K562 (cell line): Measurements from ENCODE around the gene THRSP. TPM values are rescaled to one million over a fixed set of nuclear protein-coding genes. Genes with fewer than 3 reads are reported as not detected.

Experiments used
- ELF2 ChIP-seq: fragments of 250-450 bp; sonication (Bioruptor Pico); IDR thresholded peaks from 2 replicates; pipeline ENCODE4 v1.5.0; 2021; ENCODE audit warnings: mild to moderate bottlenecking
- KHSRP ChIP-seq: fragments of 450-650 bp; IDR thresholded peaks from 2 replicates; pipeline ENCODE4 v1.6.1; 2017
- NFE2 ChIP-seq: IDR thresholded peaks from 2 replicates; pipeline ENCODE4 v1.6.1; 2014; ENCODE audit warnings: antibody characterized with exemption, low read depth
- PKNOX1 ChIP-seq: fragments of 450-650 bp; IDR thresholded peaks from 2 replicates; pipeline ENCODE4 v1.6.1; 2016
- POLR3G ChIP-seq: IDR thresholded peaks from 2 replicates; pipeline ENCODE4 v1.6.1; 2011; ENCODE audit not compliant: insufficient read length, insufficient replicate concordance; ENCODE audit errors: extremely low read depth
- PRPF4 ChIP-seq: fragments of 200-400 bp; formaldehyde crosslinking; IDR thresholded peaks from one replicate; pipeline ENCODE4 v1.6.1; 2017; ENCODE audit warnings: low read length, low read depth, mild to moderate bottlenecking; ENCODE audit not compliant: insufficient read depth, poor library complexity, severe bottlenecking
- RB1 ChIP-seq: fragments of 450-650 bp; IDR thresholded peaks from 2 replicates; pipeline ENCODE4 v1.6.1; 2017; ENCODE audit warnings: low read depth, mild to moderate bottlenecking
- SIN3B ChIP-seq: fragments of 450-650 bp; IDR thresholded peaks from 2 replicates; pipeline ENCODE4 v1.6.1; 2017; ENCODE audit warnings: low read depth, mild to moderate bottlenecking, moderate library complexity
- TCF3 ChIP-seq: sonication (generic); formaldehyde crosslinking; IDR thresholded peaks from 2 replicates; pipeline ENCODE4 v1.4.0; 2020; ENCODE audit warnings: mild to moderate bottlenecking, missing genetic modification reagents
- USF2 ChIP-seq: sonication (generic); formaldehyde crosslinking; IDR thresholded peaks from 2 replicates; pipeline ENCODE4 v1.5.0; 2020; ENCODE audit warnings: missing genetic modification reagents
- YY1 ChIP-seq, 3 experiments: IDR thresholded peaks; 2 replicates each; pipeline ENCODE4 v1.6.1; 2011; ENCODE audit warnings: low read length in 2 of 3, mild to moderate bottlenecking in 2 of 3, moderate library complexity in 2 of 3, borderline replicate concordance in 1 of 3, control low read depth in 1 of 3, low read depth in 1 of 3; ENCODE audit not compliant: insufficient read depth in 3 of 3, insufficient replicate concordance in 2 of 3, control insufficient read depth in 1 of 3, insufficient read length in 1 of 3; ENCODE audit errors: extremely low read depth in 1 of 3
- ZBTB7A ChIP-seq: IDR thresholded peaks from 2 replicates; pipeline ENCODE4 v1.6.1; 2011; ENCODE audit warnings: low read depth, mild to moderate bottlenecking, low read length, moderate library complexity, borderline replicate concordance; ENCODE audit not compliant: control insufficient read depth
- ZNF398 ChIP-seq: fragments of 250-450 bp; sonication (Bioruptor Pico); IDR thresholded peaks from 2 replicates; pipeline ENCODE4 v1.8.0; 2021; ENCODE audit warnings: moderate library complexity, mild to moderate bottlenecking, inconsistent platforms
- ZNF589 ChIP-seq: fragments of 200-800 bp; sonication (Bioruptor generic); IDR thresholded peaks from 2 replicates; pipeline ENCODE4 v1.6.1; 2016; ENCODE audit warnings: low read depth, missing genetic modification characterization, missing compliant biosample characterization
- ZNF609 ChIP-seq: sonication (generic); formaldehyde crosslinking; IDR thresholded peaks from 2 replicates; pipeline ENCODE4 v1.8.1; 2023; ENCODE audit warnings: missing genetic modification reagents, mild to moderate bottlenecking, borderline replicate concordance
- ZZZ3 ChIP-seq: fragments of 450-650 bp; IDR thresholded peaks from 2 replicates; pipeline ENCODE4 v1.6.1; 2016; ENCODE audit warnings: antibody characterized with exemption, mild to moderate bottlenecking, moderate library complexity
- polyA plus RNA-seq, 8 experiments: library from polyadenylated mRNA; depleted of rRNA in 4 of 8; stranded (reverse) in 5 of 8; unstranded in 3 of 8; fragments of >200 nt; fragmentation: Nextera tagmentation in 2 of 8; fragmentation: Illumina TruSeq in 1 of 8; extraction: Ambion mirVana in 2 of 8; extraction: Trizol in 1 of 8; gene quantifications; 2 replicates each; pipeline versions ENCODE4 v1.2.1 to v1.2.3, GENCODE V29; 2011 to 2014; ENCODE audit warnings: inconsistent platforms in 1 of 8, missing spikeins in 1 of 8
- total RNA-seq, 7 experiments: library from RNA; depleted of rRNA in 6 of 7; stranded (reverse); fragments of >200 nt in 6 of 7; fragmentation: Illumina TruSeq in 2 of 7; extraction: Trizol in 2 of 7; gene quantifications; 2 replicates each; pipeline versions ENCODE4 v1.2.1 to v1.2.3, GENCODE V29; 2011 to 2021; ENCODE audit warnings: low replicate concordance in 1 of 7

The THRSP gene
- total and polyA plus RNA-seq, 9 of the 15 experiments (the other 6 are each of a cell fraction or from before 2014, with no cell fraction given), result 0.23 to 0.56 (median 0.31) TPM; not detected in 2

DNA sequence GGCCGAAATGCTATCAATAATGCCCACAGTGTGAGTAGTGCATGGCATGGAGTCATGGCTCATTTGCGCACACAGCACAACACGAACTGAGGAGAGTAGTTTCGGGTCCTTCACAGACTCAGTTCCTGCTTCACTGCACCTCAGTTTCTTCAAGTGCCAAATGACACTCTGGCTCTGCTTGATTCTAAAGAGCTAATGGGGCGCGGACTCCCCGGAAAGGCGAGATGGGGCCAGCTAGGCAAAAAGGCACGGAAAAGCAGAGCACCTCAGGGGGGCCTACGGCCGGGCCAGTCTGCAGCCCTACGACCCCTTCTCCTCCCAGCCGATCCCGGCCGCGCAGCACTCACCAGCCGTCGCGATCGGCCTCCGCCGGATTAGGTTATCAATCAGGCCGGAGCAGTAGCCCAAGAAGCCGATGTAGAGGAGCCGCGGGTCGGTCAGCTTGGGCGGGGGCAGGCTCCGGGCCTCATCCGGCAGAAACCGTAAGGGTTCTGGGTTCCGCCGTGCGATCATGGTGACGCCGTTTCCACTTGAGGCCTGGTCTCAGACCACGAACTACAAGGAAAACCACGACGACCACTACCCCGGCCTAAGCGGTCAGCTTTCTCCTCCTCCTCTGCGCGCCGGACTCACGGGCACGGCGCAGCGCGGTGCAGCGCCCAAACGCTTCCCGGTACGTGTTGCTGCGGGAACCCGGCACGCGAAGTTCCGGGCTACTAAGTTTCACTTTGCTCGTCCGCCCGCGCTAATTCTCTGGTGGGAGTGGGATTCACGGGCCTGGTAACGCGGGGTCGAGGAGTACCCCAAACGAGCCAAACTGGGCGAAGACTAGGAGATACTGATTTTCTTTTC, 15.8 kb downstream of the THRSP start, which contains the start of gene NDUFC2 (continued):
- TF ChIP-seq PRPF4 (no peak), ZNF589 (CRISPR knock-in tag) (no peak; the same call in 1 of the 2 replicates), ZBTB7A (peak; percentile 80), ZNF609 (CRISPR knock-in tag) (no peak), ZZZ3 (peak; percentile 60; the same call in 1 of the 2 replicates), KHSRP (no peak), RB1 (peak; percentile 98), SIN3B (peak; percentile 90), USF2 (peak; percentile 11; the same call in 1 of the 2 replicates), ELF2 (no peak), YY1 (IDR thresholded peaks at IDR 0.05; ENCODE audit: borderline replicate concordance in 1 of 3, control insufficient read depth in 1 of 3, extremely low read depth in 1 of 3, insufficient read depth in 3 of 3, insufficient read length in 1 of 3, insufficient replicate concordance in 2 of 3, low read depth in 1 of 3, low read length in 2 of 3) (peak in 2 of 3 experiments; percentile 73 to 79), POLR3G (no peak), TCF3 (CRISPR knock-in tag) (no peak), PKNOX1 (no peak), ZNF398 (CRISPR knock-in tag) (no peak), NFE2 (no peak)
